ENCODE data around the gene PRELP. TPM values are rescaled to one million over a fixed set of nuclear protein-coding genes. Genes with fewer than 3 reads are reported as not detected.

PRELP gene
- total RNA-seq, 1 experiment from 2014 or later, result 0.07 TPM

- Histone ChIP-seq H3K4me2 (ENCODE audit: insufficient read depth, insufficient read length, low read length) (no peak overlapping the region), H3K27ac (ENCODE audit: insufficient read length, low read depth, low read length) (no peak overlapping the region), H2AK5ac (ENCODE audit: insufficient read length, low read length) (no peak overlapping the region), H4K91ac (ENCODE audit: insufficient read length, low read depth, low read length) (no peak overlapping the region), H3K18ac (ENCODE audit: insufficient read length, low read depth, low read length) (no peak overlapping the region), H3K27me3 (ENCODE audit: insufficient read depth, low read length) (no peaks in the 10 kb centered on the region), H3K23me2 (ENCODE audit: insufficient read length, low read depth, low read length, poor library complexity, severe bottlenecking) (no peaks in the 10 kb centered on the region), H3K79me1 (ENCODE audit: insufficient read depth, low read depth, low read length, poor library complexity, severe bottlenecking) (no peaks in the 10 kb centered on the region), H3K9ac (ENCODE audit: extremely low read depth, insufficient read length, low read length) (no peak overlapping the region), H2BK5ac (ENCODE audit: insufficient read length, low read length) (no peak overlapping the region), H3K14ac (ENCODE audit: insufficient read depth, low read length) (no peak overlapping the region), H2AFZ (ENCODE audit: low read length) (no peak overlapping the region), H2BK12ac (ENCODE audit: insufficient read length, low read depth, low read length) (no peak overlapping the region), H4K20me1 (ENCODE audit: control insufficient read depth, insufficient read depth, insufficient read length) (no peaks in the 10 kb centered on the region), H3K9me3 (ENCODE audit: control insufficient read depth, low read depth, low read length) (no peaks in the 10 kb centered on the region), H3K4me1 (ENCODE audit: insufficient read depth, low read length) (no peaks in the 10 kb centered on the region; the same call in 1 of the 2 replicates), H2BK120ac (ENCODE audit: low read depth, low read length, poor library complexity, severe bottlenecking) (no peak overlapping the region), H3K4ac (ENCODE audit: low read depth, low read length) (no peak overlapping the region), H2BK15ac (ENCODE audit: low read depth, low read length) (no peak overlapping the region), H3K56ac (ENCODE audit: insufficient read length, low read depth, low read length) (no peak overlapping the region), H4K5ac (ENCODE audit: insufficient read length, low read depth, low read length) (no peak overlapping the region), H3T11ph (ENCODE audit: low read length) (no peak overlapping the region), H2BK20ac (ENCODE audit: low read depth, low read length, poor library complexity, severe bottlenecking) (no peak overlapping the region), H3K79me2 (ENCODE audit: insufficient read depth, low read length) (no peaks in the 10 kb centered on the region), H4K8ac (replicated peaks; ENCODE audit: insufficient read length, low read depth, low read length) (no peak overlapping the region), H3K23ac (ENCODE audit: insufficient read length, low read depth, low read length) (no peak overlapping the region)
- TF ChIP-seq CTCF (conservative IDR thresholded peaks at IDR 0.05), result no peak
- Mint-ChIP-seq H3K27me3 (ENCODE audit: low read depth) (peaks cover 10% of the 10 kb centered on the region), H3K4me3 (no peak overlapping the region), H3K4me1 (peaks cover 25 to 35% of the 10 kb centered on the region in 2 experiments), H3K36me3 (ENCODE audit: insufficient read depth in 1 of 3, low read depth in 3 of 3) (0 out of 7 replicates have a peak, but pooled peaks cover 0 to 5% (median 2%) of the 10 kb centered on the region in 3 experiments), H3K27ac (no peak overlapping the region), H3K9me3 (no peaks in the 10 kb centered on the region)
- no peak for DNase-seq
- no CpG with 5 or more reads among the region's 7 CpGs for WGBS (ENCODE audit: extremely low coverage, insufficient read length, low lambda C conversion rate)
These were observed 20.2 kb downstream of the PRELP start for GRCh38 chr1:203495845-203496244.

Data from H9 (cell line).